GM12892 (cell line): ENCODE measurements around the gene IGLL5.

ENCODE experiments used
- POLR2A ChIP-seq: IDR thresholded peaks from 2 replicates; pipeline ENCODE4 v1.6.1; 2011; ENCODE audit warnings: low read depth, low read length, control low read depth
- POLR2AphosphoS5 ChIP-seq: IDR thresholded peaks from 2 replicates; pipeline ENCODE4 v1.6.1; 2011; ENCODE audit warnings: low read depth, low read length, control low read depth

- TF ChIP-seq POLR2AphosphoS5 (no peak), POLR2A (no peak)
Observed at GRCh38 chr22:22930571-22931556, 43.2 kb downstream of the IGLL5 start.
